Activated CD4-positive, alpha-beta T cell treated with anti-CD3 and anti-CD28 coated beads, Interleukin-2, amount 10 ng/mL, durations not matched to agents 24 days and 14 days (primary cell): ENCODE results near the gene MYL10. TPM values are rescaled to one million over a fixed set of nuclear protein-coding genes. Genes with fewer than 3 reads are reported as not detected.

Experiments used
- DNase-seq: peaks from one replicate; pipeline ENCODE4 v3.0.0; 2022
- H3K27ac Mint-ChIP-seq: one replicate; pipeline ENCODE4 v1.8.0; 2022; ENCODE audit warnings: mild to moderate bottlenecking, mixed read lengths
- H3K27me3 Mint-ChIP-seq: one replicate; pipeline ENCODE4 v1.8.0; 2022; ENCODE audit warnings: mixed read lengths
- H3K36me3 Mint-ChIP-seq: one replicate; pipeline ENCODE4 v1.8.0; 2022; ENCODE audit warnings: low read depth, mild to moderate bottlenecking, mixed read lengths
- H3K4me1 Mint-ChIP-seq: one replicate; pipeline ENCODE4 v1.8.0; 2021; ENCODE audit warnings: mixed read lengths
- H3K4me3 Mint-ChIP-seq: one replicate; pipeline ENCODE4 v1.8.0; 2022; ENCODE audit warnings: mild to moderate bottlenecking, moderate library complexity, mixed read lengths
- H3K9me3 Mint-ChIP-seq: one replicate; pipeline ENCODE4 v1.8.0; 2021; ENCODE audit warnings: mixed read lengths
- intact Hi-C: fragments of 100-400 bp; cut with micrococcal nuclease; formaldehyde crosslinking; loops from one replicate; pipeline ENCODE4 v1.15.1; 2023
- total RNA-seq: library from RNA; stranded (reverse); gene quantifications from 2 replicates; pipeline ENCODE4 v1.2.3, GENCODE V29; 2022

Gene MYL10
- total RNA-seq, 1 donor from 2014 or later = not detected

GRCh38 chr7:101591504-101591903 is 37.6 kb downstream of the MYL10 start:
- no peak for DNase-seq
- no peaks in the 10 kb centered on the region for H3K27me3 Mint-ChIP-seq
- H3K36me3 Mint-ChIP-seq = no peaks in the 10 kb centered on the region
- H3K9me3 Mint-ChIP-seq = no peaks in the 10 kb centered on the region
- no peak overlapping the region for H3K4me3 Mint-ChIP-seq
- intact Hi-C loops = no loop called here
- H3K27ac Mint-ChIP-seq = no peak overlapping the region
- no peaks in the 10 kb centered on the region for H3K4me1 Mint-ChIP-seq

DNA sequence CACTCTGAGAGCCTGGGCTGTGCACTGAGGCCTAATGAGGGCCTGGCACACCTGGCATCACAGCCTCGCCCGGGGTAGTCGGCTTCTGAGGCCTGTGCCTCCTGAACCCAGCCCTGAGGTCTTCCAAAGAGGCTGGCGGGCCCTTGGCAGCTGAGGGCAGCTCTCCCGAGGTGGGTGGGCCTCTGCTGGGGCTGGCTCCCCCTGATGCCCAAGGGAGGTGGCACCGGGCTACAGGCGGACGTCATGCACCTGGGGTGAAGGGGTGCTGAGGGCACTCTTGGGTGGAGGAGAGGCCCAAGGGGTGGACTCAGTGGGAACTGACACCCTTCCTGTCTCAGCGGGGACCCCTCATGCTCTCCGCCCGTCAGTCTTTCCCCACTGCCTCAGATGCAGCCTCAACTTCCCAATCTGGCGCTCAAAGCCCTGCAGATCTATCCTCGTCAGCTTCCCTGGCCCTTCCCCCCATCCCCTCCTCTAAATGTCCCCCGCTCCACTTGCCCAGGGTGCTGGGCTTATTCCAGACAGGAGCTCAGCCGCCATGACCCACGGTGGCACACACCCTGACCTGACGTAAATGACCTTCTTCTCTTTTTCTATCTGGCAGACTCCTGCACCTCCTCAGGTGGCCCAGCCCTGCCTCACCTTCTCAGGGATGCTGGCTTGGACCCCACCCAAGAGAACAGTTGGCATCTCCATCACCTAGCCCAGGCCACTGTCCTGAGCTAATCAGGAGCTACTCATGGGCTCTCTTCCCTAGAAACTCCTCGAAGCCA is 38.2 kb downstream of the MYL10 start:
- intact Hi-C loops = no loop called here
- DNase-seq = no peak
- no peaks in the 10 kb centered on the region for H3K4me1 Mint-ChIP-seq
- H3K27me3 Mint-ChIP-seq = no peaks in the 10 kb centered on the region
- no peak overlapping the region for H3K4me3 Mint-ChIP-seq
- no peak overlapping the region for H3K27ac Mint-ChIP-seq
- no peaks in the 10 kb centered on the region for H3K9me3 Mint-ChIP-seq
- no peaks in the 10 kb centered on the region for H3K36me3 Mint-ChIP-seq

DNA sequence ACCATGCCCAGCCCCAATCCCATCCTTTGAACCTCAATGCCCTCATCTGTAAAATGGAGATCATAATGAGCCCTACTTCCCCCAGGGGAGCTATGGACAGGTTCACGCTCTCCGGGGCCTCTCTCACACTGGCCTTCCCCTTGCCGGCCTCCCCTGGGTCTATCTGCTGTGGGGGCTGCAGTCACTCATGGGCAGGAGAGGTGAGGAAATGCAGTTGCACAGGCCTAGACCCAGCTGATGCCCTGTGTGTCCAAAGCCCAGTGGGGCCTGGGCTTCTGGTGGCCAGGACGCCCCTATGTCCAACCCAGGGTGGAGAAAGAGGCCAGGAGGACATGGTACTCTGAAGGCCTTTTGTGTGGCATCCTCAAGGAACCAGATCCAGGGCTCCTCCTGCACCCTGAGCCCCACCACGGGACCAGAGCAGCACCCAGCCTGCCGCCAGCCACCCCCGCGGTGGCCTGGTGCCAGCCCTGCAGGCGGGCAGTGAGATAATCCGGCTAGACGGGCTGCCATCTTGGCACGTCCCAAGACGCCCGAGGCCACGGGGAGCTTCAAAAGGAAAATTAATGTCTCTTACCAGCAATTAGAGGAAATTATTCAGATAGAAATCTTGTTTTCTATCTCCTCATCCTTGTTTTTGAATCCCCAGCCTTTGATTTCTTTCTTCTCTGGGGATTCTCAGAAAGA is 39.0 kb downstream of the MYL10 start:
- Mint-ChIP-seq H3K4me3 (no peak overlapping the region), H3K27me3 (no peaks in the 10 kb centered on the region), H3K9me3 (no peaks in the 10 kb centered on the region), H3K27ac (no peak overlapping the region), H3K36me3 (no peaks in the 10 kb centered on the region), H3K4me1 (no peaks in the 10 kb centered on the region)
- DNase-seq = no peak
- intact Hi-C loops = no loop called here

DNA sequence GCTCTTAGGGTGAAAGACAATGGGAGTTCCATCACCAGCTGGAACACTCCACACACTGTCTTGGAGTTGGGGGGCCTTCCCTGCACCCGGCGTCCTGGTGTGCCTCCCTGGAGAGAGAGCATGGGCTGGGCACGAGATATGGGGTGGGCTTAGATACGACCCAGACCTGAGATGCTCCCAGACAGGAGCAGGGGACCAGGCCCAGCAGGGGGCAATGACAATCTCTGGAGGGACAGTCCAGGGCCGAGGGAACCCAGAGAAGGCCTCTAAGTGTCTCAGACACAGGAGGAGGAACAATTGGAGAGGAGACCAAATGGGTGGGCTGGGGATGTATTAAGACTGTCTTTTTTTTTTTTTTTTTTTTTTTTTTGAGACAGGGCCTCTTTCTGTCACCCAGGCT is 40.0 kb downstream of the MYL10 start:
- Mint-ChIP-seq H3K27ac (no peak overlapping the region), H3K4me3 (no peak overlapping the region), H3K4me1 (no peaks in the 10 kb centered on the region), H3K27me3 (no peaks in the 10 kb centered on the region), H3K36me3 (no peaks in the 10 kb centered on the region), H3K9me3 (no peaks in the 10 kb centered on the region)
- no peak for DNase-seq
- intact Hi-C loops = no loop called here

DNA sequence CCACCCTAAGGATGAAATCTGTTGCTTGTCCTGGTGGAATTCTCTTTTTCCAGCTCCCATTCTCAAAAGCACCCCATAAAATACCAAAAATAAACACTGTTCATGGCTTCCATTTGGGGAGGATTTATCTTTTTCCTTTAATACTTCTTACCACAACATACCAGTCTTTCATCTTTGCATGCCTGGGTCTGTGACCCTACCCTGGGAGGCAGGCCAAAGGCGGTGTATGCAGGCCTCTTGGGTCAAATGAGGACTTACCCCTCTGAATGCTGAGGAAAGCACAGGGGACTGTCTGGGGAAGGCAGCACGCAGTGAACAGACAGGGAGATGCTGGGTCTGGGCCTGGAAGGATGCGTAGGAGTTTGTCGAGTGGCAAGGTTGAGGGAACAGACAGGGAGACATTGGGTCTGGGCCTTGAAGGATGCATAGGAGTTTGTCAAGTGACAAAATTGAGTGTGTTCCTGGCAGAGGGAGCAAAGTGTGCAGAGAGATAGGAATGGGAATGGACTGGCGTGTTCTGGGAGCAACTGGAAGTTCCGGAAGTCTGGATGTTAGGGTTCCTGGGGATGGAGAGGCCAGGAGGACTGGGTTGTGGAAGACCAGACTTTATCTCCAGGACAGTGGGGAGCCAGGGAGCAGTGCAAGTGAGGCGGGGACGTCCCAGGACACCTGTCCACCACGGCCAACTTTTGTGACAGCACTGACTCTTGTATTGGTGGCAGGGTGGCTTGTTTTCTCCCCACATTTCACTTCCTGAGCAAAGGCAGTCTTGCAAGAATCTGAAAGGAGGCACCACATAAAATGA is 40.8 kb downstream of the MYL10 start:
- H3K4me1 Mint-ChIP-seq = no peaks in the 10 kb centered on the region

GRCh38 chr7:101586906-101587677 is 42.0 kb downstream of the MYL10 start:
- no peak for DNase-seq
- H3K9me3 Mint-ChIP-seq = no peaks in the 10 kb centered on the region
- no peaks in the 10 kb centered on the region for H3K27me3 Mint-ChIP-seq
- H3K4me3 Mint-ChIP-seq = no peak overlapping the region
- H3K36me3 Mint-ChIP-seq = no peaks in the 10 kb centered on the region
- no peak overlapping the region for H3K27ac Mint-ChIP-seq
- H3K4me1 Mint-ChIP-seq = no peaks in the 10 kb centered on the region
- intact Hi-C loops = no loop called here

More for the DNA sequence above, 40.8 kb downstream of the MYL10 start:
- no peak overlapping the region for H3K27ac Mint-ChIP-seq
- H3K9me3 Mint-ChIP-seq = no peaks in the 10 kb centered on the region
- H3K27me3 Mint-ChIP-seq = no peaks in the 10 kb centered on the region
- intact Hi-C loops = no loop called here
- H3K36me3 Mint-ChIP-seq = no peaks in the 10 kb centered on the region
- H3K4me3 Mint-ChIP-seq = no peak overlapping the region
- DNase-seq = no peak

DNA sequence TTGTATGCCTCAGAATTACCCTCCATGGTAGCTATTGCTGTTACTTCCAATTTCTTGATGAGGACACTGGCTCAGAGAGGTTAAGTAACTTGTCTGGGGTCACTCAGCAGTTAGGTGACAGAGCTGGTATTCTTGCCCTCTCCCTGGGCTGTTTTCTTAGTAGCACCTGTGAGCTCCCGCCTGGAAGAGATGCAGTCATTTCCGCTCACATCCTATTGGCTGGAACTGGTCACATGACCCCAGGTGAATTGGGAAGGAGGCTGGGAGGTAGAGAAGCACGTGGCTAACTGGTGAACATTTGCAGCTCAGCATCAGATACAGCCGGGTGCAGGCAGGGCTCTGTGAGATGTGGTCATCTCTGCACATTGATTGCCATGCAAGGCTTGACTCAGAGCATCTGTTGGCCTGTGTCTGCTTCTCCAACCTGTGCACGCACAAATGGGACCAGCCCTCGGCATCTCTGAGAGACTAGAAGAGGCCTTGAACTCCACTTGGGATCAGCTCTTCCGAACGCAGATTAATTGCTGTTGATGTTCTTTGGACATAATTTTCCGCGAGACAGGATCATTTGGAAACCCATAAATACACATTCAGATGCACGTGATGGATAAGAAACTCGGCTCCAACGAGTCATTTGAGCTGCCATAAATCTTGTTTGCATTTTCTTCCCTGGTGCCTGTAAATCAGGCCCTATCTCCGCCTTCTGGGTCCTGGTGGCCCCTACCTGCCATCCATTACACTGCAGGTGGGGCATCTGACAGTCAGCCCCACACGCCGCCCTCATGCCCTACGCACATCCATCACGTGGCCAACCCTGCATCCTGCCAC is 42.8 kb downstream of the MYL10 start:
- no peak overlapping the region for H3K27ac Mint-ChIP-seq
- H3K4me3 Mint-ChIP-seq = no peak overlapping the region
- no peaks in the 10 kb centered on the region for H3K27me3 Mint-ChIP-seq
- no peaks in the 10 kb centered on the region for H3K36me3 Mint-ChIP-seq
- H3K9me3 Mint-ChIP-seq = no peaks in the 10 kb centered on the region
- intact Hi-C loops = no loop called here
- DNase-seq = no peak
- no peaks in the 10 kb centered on the region for H3K4me1 Mint-ChIP-seq

- H3K9me3 Mint-ChIP-seq = no peaks in the 10 kb centered on the region
- H3K27me3 Mint-ChIP-seq = no peaks in the 10 kb centered on the region
- no peak for DNase-seq
- H3K4me3 Mint-ChIP-seq = no peak overlapping the region
- H3K4me1 Mint-ChIP-seq = no peaks in the 10 kb centered on the region
- H3K27ac Mint-ChIP-seq = no peak overlapping the region
- intact Hi-C loops = no loop called here
- no peaks in the 10 kb centered on the region for H3K36me3 Mint-ChIP-seq
These were observed 46.1 kb downstream of the MYL10 start for GRCh38 chr7:101582971-101583370.

GRCh38 chr7:101581891-101582290 is 47.2 kb downstream of the MYL10 start:
- intact Hi-C loops = no loop called here
- Mint-ChIP-seq H3K9me3 (no peaks in the 10 kb centered on the region), H3K4me3 (no peak overlapping the region), H3K4me1 (no peaks in the 10 kb centered on the region), H3K27me3 (no peaks in the 10 kb centered on the region), H3K36me3 (no peaks in the 10 kb centered on the region), H3K27ac (no peak overlapping the region)
- DNase-seq = no peak

GRCh38 chr7:101580596-101580995 is 48.5 kb downstream of the MYL10 start:
- intact Hi-C loops = no loop called here
- Mint-ChIP-seq H3K9me3 (no peaks in the 10 kb centered on the region), H3K27me3 (peaks cover 4% of the 10 kb centered on the region), H3K4me1 (no peaks in the 10 kb centered on the region), H3K36me3 (no peaks in the 10 kb centered on the region), H3K4me3 (no peak overlapping the region), H3K27ac (no peak overlapping the region)
- no peak for DNase-seq

DNA sequence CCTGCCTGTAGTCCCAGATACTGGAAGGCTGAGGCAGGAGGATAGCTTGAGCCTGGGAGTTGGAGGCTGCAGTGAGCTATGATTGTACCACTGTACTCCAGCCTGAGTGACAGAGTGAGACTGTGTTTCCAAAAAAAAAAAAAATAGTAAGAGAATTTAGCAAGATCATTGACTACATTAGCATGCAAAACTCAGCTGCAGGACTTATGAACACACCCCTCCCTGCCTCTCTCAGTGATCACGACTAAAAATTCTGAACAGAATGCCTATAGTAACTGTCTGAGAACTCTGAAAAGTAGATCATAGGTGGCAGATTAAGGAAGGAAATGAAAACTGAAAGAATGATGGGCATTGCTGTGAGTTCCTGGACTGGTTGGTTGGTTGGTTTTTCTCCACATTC is 50.5 kb downstream of the MYL10 start:
- Mint-ChIP-seq H3K4me1 (peaks cover 2% of the 10 kb centered on the region), H3K27me3 (peaks cover 9% of the 10 kb centered on the region)

GRCh38 chr7:101576998-101577397 is 52.1 kb downstream of the MYL10 start:
- Mint-ChIP-seq H3K27me3 (peaks cover 10% of the 10 kb centered on the region), H3K4me1 (peaks cover 2% of the 10 kb centered on the region), H3K9me3 (peaks cover 7% of the 10 kb centered on the region), H3K27ac (no peak overlapping the region), H3K4me3 (no peak overlapping the region), H3K36me3 (no peaks in the 10 kb centered on the region)
- DNase-seq = no peak
- intact Hi-C loops = no loop called here

More for the DNA sequence above, 50.5 kb downstream of the MYL10 start:
- intact Hi-C loops = no loop called here
- no peak for DNase-seq
- H3K9me3 Mint-ChIP-seq = peaks cover 1% of the 10 kb centered on the region
- H3K4me3 Mint-ChIP-seq = no peak overlapping the region
- H3K27ac Mint-ChIP-seq = no peak overlapping the region
- H3K36me3 Mint-ChIP-seq = no peaks in the 10 kb centered on the region

- H3K4me1 Mint-ChIP-seq = peaks cover 2% of the 10 kb centered on the region
- peaks cover 10% of the 10 kb centered on the region for H3K9me3 Mint-ChIP-seq
- peaks cover 12% of the 10 kb centered on the region for H3K27me3 Mint-ChIP-seq
- H3K4me3 Mint-ChIP-seq = no peak overlapping the region
- no peak for DNase-seq
- no peak overlapping the region for H3K27ac Mint-ChIP-seq
- intact Hi-C loops = no loop called here
- no peaks in the 10 kb centered on the region for H3K36me3 Mint-ChIP-seq
These were observed 53.4 kb downstream of the MYL10 start for GRCh38 chr7:101575721-101576120.
